DOHH2 (cell line): ENCODE results near the gene LIPG.
"Not testable (repeated sequence)": the region's sequence is repeated elsewhere in the genome, so short reads cannot be mapped to it uniquely, and the experiment has no call there.

Experiments used
- H3F3A ChIP-seq: fragments of 200-600 bp; sonication (generic), shearing (Covaris generic); 2 replicates; pipeline ENCODE4 v1.6.0; 2016; ENCODE audit warnings: antibody characterized with exemption, mild to moderate bottlenecking; ENCODE audit not compliant: control insufficient read depth, insufficient read depth
- H3K27ac ChIP-seq: fragments of 200-600 bp; sonication (generic); 2 replicates; pipeline ENCODE4 v1.5.1; 2014; ENCODE audit warnings: low read depth, mild to moderate bottlenecking, low read length, moderate library complexity
- H3K27me3 ChIP-seq: fragments of 200-600 bp; sonication (generic); 2 replicates; pipeline ENCODE4 v1.6.1; 2014; ENCODE audit warnings: mild to moderate bottlenecking, low read length, mixed read lengths; ENCODE audit not compliant: control insufficient read depth
- H3K36me3 ChIP-seq: fragments of 200-600 bp; sonication (generic); 2 replicates; pipeline ENCODE4 v1.6.1; 2014; ENCODE audit warnings: mild to moderate bottlenecking, low read length, moderate library complexity, mixed read lengths; ENCODE audit not compliant: control insufficient read depth
- H3K4me1 ChIP-seq: fragments of 200-600 bp; sonication (generic); 2 replicates; pipeline ENCODE4 v1.6.1; 2014; ENCODE audit warnings: mild to moderate bottlenecking, low read length, mixed read lengths; ENCODE audit not compliant: control insufficient read depth
- H3K4me2 ChIP-seq: fragments of 200-600 bp; sonication (generic); 2 replicates; pipeline ENCODE4 v1.6.0; 2014; ENCODE audit warnings: mild to moderate bottlenecking, low read length, moderate library complexity
- H3K4me3 ChIP-seq: fragments of 200-600 bp; sonication (generic); 2 replicates; pipeline ENCODE4 v1.5.1; 2014; ENCODE audit warnings: mild to moderate bottlenecking, low read length, mixed read lengths
- H3K79me2 ChIP-seq: fragments of 200-600 bp; sonication (generic); 2 replicates; pipeline ENCODE4 v1.6.1; 2014; ENCODE audit warnings: mild to moderate bottlenecking, low read length, mixed read lengths; ENCODE audit not compliant: control insufficient read depth
- H3K9me2 ChIP-seq: fragments of 200-600 bp; sonication (generic); replicated peaks from 2 replicates; pipeline ENCODE4 v1.6.1; 2014; ENCODE audit warnings: mild to moderate bottlenecking, low read length, mixed read lengths; ENCODE audit not compliant: control insufficient read depth
- H3K9me3 ChIP-seq: fragments of 200-600 bp; sonication (generic); 2 replicates; pipeline ENCODE4 v1.6.1; 2014; ENCODE audit warnings: antibody characterized with exemption, low read length, mixed read lengths; ENCODE audit not compliant: control insufficient read depth, insufficient read depth
- H4K20me1 ChIP-seq: fragments of 200-600 bp; sonication (generic); 2 replicates; pipeline ENCODE4 v1.6.0; 2014; ENCODE audit warnings: low read depth, mild to moderate bottlenecking, antibody characterized with exemption, low read length, moderate library complexity; ENCODE audit not compliant: control insufficient read depth, insufficient read depth
- EZH2phosphoT487 ChIP-seq: fragments of 200-600 bp; sonication (generic); IDR thresholded peaks from 2 replicates; pipeline ENCODE4 v1.6.1; 2017; ENCODE audit warnings: borderline replicate concordance, mild to moderate bottlenecking, antibody characterized with exemption, low read length, moderate library complexity, mixed read lengths
- TF ChIP-seq, protein P1 (sequence below): fragments of 200-600 bp; sonication (generic); IDR thresholded peaks from one replicate; pipeline ENCODE4 v1.5.1; 2014; ENCODE audit warnings: antibody characterized with exemption, mild to moderate bottlenecking, low read depth, low read length; ENCODE audit not compliant: poor library complexity, severe bottlenecking

Gene LIPG

DNA sequence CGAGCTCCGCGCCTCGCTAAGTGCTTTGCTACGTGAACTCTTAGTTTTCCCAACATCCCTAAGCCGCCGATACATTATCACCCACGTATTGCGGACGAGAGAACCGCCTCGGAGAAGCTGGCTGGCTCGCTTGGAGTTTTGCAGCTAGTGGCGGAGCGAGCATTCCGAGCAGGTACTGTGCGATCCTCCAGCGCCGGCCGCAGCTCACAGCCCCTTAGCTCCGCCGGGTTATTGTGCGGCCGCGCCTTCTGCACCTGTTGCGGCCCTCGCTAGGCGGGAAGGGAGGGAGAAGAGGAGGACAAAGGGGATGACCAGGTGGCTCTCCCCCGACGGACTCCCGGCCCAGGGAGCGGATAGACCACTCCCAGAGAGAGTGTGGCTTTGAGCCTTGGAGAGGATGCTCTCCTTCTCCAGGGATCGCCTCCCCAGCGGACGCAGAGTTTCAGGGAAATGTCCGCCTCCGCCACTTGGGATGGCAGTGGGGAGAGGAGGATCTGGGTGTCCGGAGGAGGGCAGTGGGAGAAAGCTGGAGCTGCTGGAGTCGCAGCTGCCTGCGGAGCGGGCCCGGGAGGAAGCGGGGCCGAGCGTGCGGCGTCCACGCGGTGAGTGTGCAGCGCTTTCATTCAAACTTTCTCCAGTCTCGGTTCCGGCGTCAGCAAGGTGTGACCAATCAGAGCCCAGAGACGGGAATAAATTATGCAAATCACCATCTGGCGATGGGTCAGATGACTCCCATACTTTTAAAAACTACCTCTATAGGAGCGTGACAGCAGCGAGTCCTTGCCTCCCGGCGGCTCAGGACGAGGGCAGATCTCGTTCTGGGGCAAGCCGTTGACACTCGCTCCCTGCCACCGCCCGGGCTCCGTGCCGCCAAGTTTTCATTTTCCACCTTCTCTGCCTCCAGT, at the start of gene LIPG:
LIPG (plus strand) TSS at position 769 of the 905 bp plus-strand sequence. CDS start 252 bp downstream, outside the sequence.
- Histone ChIP-seq H3K27me3 (peaks cover 27% of the 10 kb centered on the region), H3K79me2 (no peaks in the 10 kb centered on the region), H3K36me3 (no peaks in the 10 kb centered on the region), H3K4me3 (no peak within 1 kb of the TSS), H3F3A (no peaks in the 10 kb centered on the region), H3K9me3 (no peaks in the 10 kb centered on the region), H3K27ac (no peak within 1 kb of the TSS), H3K4me1 (no peaks in the 10 kb centered on the region), H3K9me2 (no peaks in the 10 kb centered on the region), H3K4me2 (no peak within 1 kb of the TSS), H4K20me1 (no peaks in the 10 kb centered on the region)
- TF ChIP-seq EZH2phosphoT487: no peak
- TF ChIP-seq, protein P1, sequence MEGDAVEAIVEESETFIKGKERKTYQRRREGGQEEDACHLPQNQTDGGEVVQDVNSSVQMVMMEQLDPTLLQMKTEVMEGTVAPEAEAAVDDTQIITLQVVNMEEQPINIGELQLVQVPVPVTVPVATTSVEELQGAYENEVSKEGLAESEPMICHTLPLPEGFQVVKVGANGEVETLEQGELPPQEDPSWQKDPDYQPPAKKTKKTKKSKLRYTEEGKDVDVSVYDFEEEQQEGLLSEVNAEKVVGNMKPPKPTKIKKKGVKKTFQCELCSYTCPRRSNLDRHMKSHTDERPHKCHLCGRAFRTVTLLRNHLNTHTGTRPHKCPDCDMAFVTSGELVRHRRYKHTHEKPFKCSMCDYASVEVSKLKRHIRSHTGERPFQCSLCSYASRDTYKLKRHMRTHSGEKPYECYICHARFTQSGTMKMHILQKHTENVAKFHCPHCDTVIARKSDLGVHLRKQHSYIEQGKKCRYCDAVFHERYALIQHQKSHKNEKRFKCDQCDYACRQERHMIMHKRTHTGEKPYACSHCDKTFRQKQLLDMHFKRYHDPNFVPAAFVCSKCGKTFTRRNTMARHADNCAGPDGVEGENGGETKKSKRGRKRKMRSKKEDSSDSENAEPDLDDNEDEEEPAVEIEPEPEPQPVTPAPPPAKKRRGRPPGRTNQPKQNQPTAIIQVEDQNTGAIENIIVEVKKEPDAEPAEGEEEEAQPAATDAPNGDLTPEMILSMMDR: no peak

DNA sequence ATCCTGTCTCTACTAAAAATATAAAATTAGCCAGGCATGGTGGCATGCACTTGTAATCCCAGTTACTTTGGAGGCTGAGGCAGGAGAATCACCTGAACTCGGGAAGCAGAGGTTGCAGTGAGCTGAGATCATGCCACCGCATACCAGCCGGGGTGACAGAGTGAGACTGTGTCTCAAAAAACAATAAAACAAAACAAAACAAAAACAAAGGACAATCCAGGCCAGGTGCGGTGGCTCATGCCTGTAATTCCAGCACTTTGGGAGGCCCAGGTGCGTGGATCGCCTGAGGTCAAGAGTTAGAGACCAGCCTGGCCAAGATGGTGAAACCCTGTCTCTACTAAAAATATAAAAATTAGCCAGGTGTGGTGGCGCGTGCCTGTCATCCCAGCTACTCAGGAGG, 49.0 kb upstream of the LIPG start:
- H3F3A ChIP-seq, H3K9me2 ChIP-seq, H3K36me3 ChIP-seq: not testable (repeated sequence)

DNA sequence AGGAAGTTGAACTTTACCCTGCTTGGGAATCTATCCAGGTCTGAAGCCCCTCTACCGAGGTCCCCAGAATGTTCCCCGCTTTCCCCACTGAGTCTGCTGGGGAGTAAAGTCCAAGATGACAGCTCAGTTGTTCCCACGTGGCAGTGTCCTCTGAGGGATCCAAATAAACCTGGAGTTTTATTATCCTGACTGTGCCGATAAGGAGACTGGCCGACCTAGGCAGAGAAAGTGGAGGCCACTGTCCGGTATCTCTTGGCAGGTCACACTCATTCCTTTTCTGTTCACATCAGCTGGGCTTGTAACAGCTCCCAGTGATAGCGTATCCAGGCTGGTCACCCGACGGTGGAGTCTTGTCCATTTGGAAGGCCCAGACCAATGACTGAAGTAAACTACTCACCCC, 47.3 kb upstream of the LIPG start:
- no peak overlapping the region for H3K4me2 ChIP-seq
- H3K4me1 ChIP-seq: no peaks in the 10 kb centered on the region
- H3K27me3 ChIP-seq: no peaks in the 10 kb centered on the region
- H3K27ac ChIP-seq: no peak overlapping the region
- no peaks in the 10 kb centered on the region for H3K9me3 ChIP-seq
- H4K20me1 ChIP-seq: no peaks in the 10 kb centered on the region
- H3F3A ChIP-seq: no peaks in the 10 kb centered on the region
- no peaks in the 10 kb centered on the region for H3K36me3 ChIP-seq
- no peaks in the 10 kb centered on the region for H3K9me2 ChIP-seq
- TF ChIP-seq, protein P1: no peak
- no peak for TF ChIP-seq EZH2phosphoT487
- H3K4me3 ChIP-seq: no peak overlapping the region
- H3K79me2 ChIP-seq: no peaks in the 10 kb centered on the region

More for the DNA sequence above, 49.0 kb upstream of the LIPG start:
- H3K27ac ChIP-seq, H3K4me3 ChIP-seq, H3K4me1 ChIP-seq, H3K4me2 ChIP-seq, H3K27me3 ChIP-seq, H4K20me1 ChIP-seq, H3K9me3 ChIP-seq, H3K79me2 ChIP-seq: not testable (repeated sequence)

DNA sequence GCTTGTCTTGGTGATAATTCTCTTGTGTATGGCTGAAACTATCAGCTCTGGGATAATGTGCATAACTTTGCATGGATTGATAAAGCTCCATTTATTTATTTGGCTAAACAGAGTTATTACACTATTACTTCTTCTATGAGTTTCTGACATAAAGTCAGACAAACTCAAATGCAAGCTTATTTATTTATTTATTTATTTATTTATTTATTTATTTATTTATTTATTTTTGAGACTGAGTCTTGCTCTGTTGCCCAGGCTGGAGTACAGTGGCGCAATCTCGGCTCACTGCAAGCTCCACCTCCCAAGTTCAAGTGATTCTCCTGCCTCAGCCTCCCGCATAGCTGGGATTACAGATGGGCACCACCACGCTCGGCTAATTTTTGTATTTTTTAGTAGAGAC, 46.9 kb upstream of the LIPG start:
- not testable (repeated sequence) for H3K4me2 ChIP-seq, H3K27ac ChIP-seq, H3F3A ChIP-seq, H3K4me1 ChIP-seq, H3K79me2 ChIP-seq, H3K36me3 ChIP-seq, H3K4me3 ChIP-seq, H3K9me3 ChIP-seq, H3K27me3 ChIP-seq, H3K9me2 ChIP-seq, H4K20me1 ChIP-seq
